MM.1S (cell line): Measurements from ENCODE around the gene RXRA.

Experiments
- DNase-seq: peaks from one replicate; pipeline ENCODE4 v3.0.0-alpha.2; 2015
- H2AFZ ChIP-seq: fragments of 300-600 bp; sonication (generic); 2 replicates; pipeline ENCODE4 v1.6.0; 2016; ENCODE audit warnings: antibody characterized with exemption, low read length
- H3F3A ChIP-seq: fragments of 300-600 bp; sonication (generic); 2 replicates; pipeline ENCODE4 v1.6.1; 2016; ENCODE audit warnings: mild to moderate bottlenecking, antibody characterized with exemption, low read length, moderate library complexity, mixed read lengths; ENCODE audit not compliant: insufficient read depth
- H3K27ac ChIP-seq: fragments of 300-600 bp; sonication (generic); 2 replicates; pipeline ENCODE4 v1.5.1; 2016; ENCODE audit warnings: mild to moderate bottlenecking, low read length
- H3K27me3 ChIP-seq: fragments of 300-600 bp; sonication (generic); replicated peaks from 2 replicates; pipeline ENCODE4 v1.6.0; 2016; ENCODE audit warnings: low read length; ENCODE audit not compliant: insufficient read depth
- H3K36me3 ChIP-seq: fragments of 300-600 bp; sonication (generic); replicated peaks from 2 replicates; pipeline ENCODE4 v1.6.1; 2016; ENCODE audit warnings: mild to moderate bottlenecking, low read length, mixed read lengths; ENCODE audit not compliant: insufficient read depth
- H3K4me1 ChIP-seq: fragments of 300-600 bp; sonication (generic); 2 replicates; pipeline ENCODE4 v1.6.1; 2016; ENCODE audit warnings: low read length, mixed read lengths
- H3K4me2 ChIP-seq: fragments of 300-600 bp; sonication (generic); 2 replicates; pipeline ENCODE4 v1.6.0; 2016; ENCODE audit warnings: low read depth, low read length
- H3K4me3 ChIP-seq: fragments of 300-600 bp; sonication (generic); 2 replicates; pipeline ENCODE4 v1.5.1; 2016; ENCODE audit warnings: low read length, mixed read lengths
- H3K79me2 ChIP-seq: fragments of 300-600 bp; sonication (generic); 2 replicates; pipeline ENCODE4 v1.6.1; 2016; ENCODE audit warnings: mixed run types, low read length, mixed read lengths
- H3K9ac ChIP-seq: fragments of 300-600 bp; sonication (generic); 2 replicates; pipeline ENCODE4 v1.6.1; 2016; ENCODE audit warnings: low read length, mixed read lengths
- H3K9me2 ChIP-seq: fragments of 300-600 bp; sonication (generic); replicated peaks from 2 replicates; pipeline ENCODE4 v1.6.1; 2016; ENCODE audit warnings: mild to moderate bottlenecking, low read length, mixed read lengths; ENCODE audit not compliant: insufficient read depth
- H3K9me3 ChIP-seq: fragments of 300-600 bp; sonication (generic); replicated peaks from 2 replicates; pipeline ENCODE4 v1.6.1; 2016; ENCODE audit warnings: mild to moderate bottlenecking, low read length, mixed read lengths; ENCODE audit not compliant: insufficient read depth
- H4K20me1 ChIP-seq: fragments of 300-600 bp; sonication (generic); 2 replicates; pipeline ENCODE4 v1.6.1; 2016; ENCODE audit warnings: mild to moderate bottlenecking, low read length, moderate library complexity, mixed read lengths; ENCODE audit not compliant: insufficient read depth
- CTCF ChIP-seq: fragments of 300-600 bp; sonication (generic); IDR thresholded peaks from 2 replicates; pipeline ENCODE4 v1.5.1; 2016; ENCODE audit warnings: antibody characterized with exemption, low read length, mixed read lengths
- EZH2 ChIP-seq: fragments of 300-600 bp; sonication (generic); optimal IDR thresholded peaks from 2 replicates; pipeline ENCODE3; 2017; ENCODE audit warnings: low read depth, mild to moderate bottlenecking, antibody characterized with exemption, low read length, mixed read lengths
- EZH2phosphoT487 ChIP-seq: fragments of 300-600 bp; sonication (generic); IDR thresholded peaks from 2 replicates; pipeline ENCODE4 v1.6.1; 2018; ENCODE audit warnings: antibody characterized with exemption, low read length

The RXRA gene

GRCh38 chr9:134407121-134407779, 81.0 kb downstream of the RXRA start:
- peak overlapping the region; percentile 35; the same call in 1 of the 2 replicates for H2AFZ ChIP-seq
- no peaks in the 10 kb centered on the region for H3K9me3 ChIP-seq
- H3K4me1 ChIP-seq: peaks cover 30% of the 10 kb centered on the region
- H4K20me1 ChIP-seq: no peaks in the 10 kb centered on the region
- peak overlapping the region; percentile 50 for H3K4me3 ChIP-seq
- H3K27ac ChIP-seq: peak overlapping the region; percentile 44; the same call in 1 of the 2 replicates
- H3K79me2 ChIP-seq: no peaks in the 10 kb centered on the region; the same call in 1 of the 2 replicates
- H3K4me2 ChIP-seq: peak overlapping the region; percentile 93
- H3F3A ChIP-seq: no peaks in the 10 kb centered on the region
- H3K36me3 ChIP-seq: no peaks in the 10 kb centered on the region
- no peaks in the 10 kb centered on the region for H3K27me3 ChIP-seq
- H3K9ac ChIP-seq: peak overlapping the region; percentile 57
- DNase-seq: peak; percentile 87
- TF ChIP-seq CTCF (no peak), EZH2phosphoT487 (no peak), EZH2 (no peak)
- no peaks in the 10 kb centered on the region for H3K9me2 ChIP-seq

GRCh38 chr9:134408389-134408788, 82.1 kb downstream of the RXRA start:
- TF ChIP-seq EZH2phosphoT487 (no peak), EZH2 (no peak), CTCF (no peak)
- Histone ChIP-seq H3K27ac (no peak overlapping the region), H4K20me1 (no peaks in the 10 kb centered on the region)

GRCh38 chr9:134408939-134409737, 82.9 kb downstream of the RXRA start:
- Histone ChIP-seq H3K9ac (no peak overlapping the region), H3K4me1 (peaks cover 22% of the 10 kb centered on the region), H3K9me2 (no peaks in the 10 kb centered on the region), H3K4me2 (no peak overlapping the region), H3K36me3 (no peaks in the 10 kb centered on the region), H3K9me3 (no peaks in the 10 kb centered on the region), H3K27ac (no peak overlapping the region), H3K4me3 (no peak overlapping the region), H3K27me3 (no peaks in the 10 kb centered on the region), H3F3A (no peaks in the 10 kb centered on the region), H4K20me1 (no peaks in the 10 kb centered on the region), H2AFZ (no peak overlapping the region), H3K79me2 (no peaks in the 10 kb centered on the region; the same call in 1 of the 2 replicates)
- no peak for DNase-seq
- TF ChIP-seq EZH2 (no peak), EZH2phosphoT487 (no peak), CTCF (no peak)

More at GRCh38 chr9:134408389-134408788, 82.1 kb downstream of the RXRA start:
- H3F3A ChIP-seq: no peaks in the 10 kb centered on the region
- no peak overlapping the region for H3K4me2 ChIP-seq
- no peaks in the 10 kb centered on the region for H3K27me3 ChIP-seq
- H2AFZ ChIP-seq: no peak overlapping the region
- H3K79me2 ChIP-seq: no peaks in the 10 kb centered on the region; the same call in 1 of the 2 replicates
- no peak overlapping the region for H3K9ac ChIP-seq
- H3K9me3 ChIP-seq: no peaks in the 10 kb centered on the region
- peaks cover 30% of the 10 kb centered on the region for H3K4me1 ChIP-seq
- no peak overlapping the region for H3K4me3 ChIP-seq
- no peaks in the 10 kb centered on the region for H3K36me3 ChIP-seq
- H3K9me2 ChIP-seq: no peaks in the 10 kb centered on the region
- no peak for DNase-seq
